ENCODE measurements around the gene KIDINS220.

The KIDINS220 gene

GRCh38 chr2:8680822-8681760 is 156.3 kb downstream of the KIDINS220 start:
- H3K36me3 ChIP-seq, result peaks cover 11% of the 10 kb centered on the region
- peak overlapping the region; percentile 81 for H3K4me3 ChIP-seq (ENCODE audit: low read depth, low read length)
- H3K27me3 ChIP-seq (ENCODE audit: insufficient read depth, low read depth, severe bottlenecking), result no peaks in the 10 kb centered on the region
- H3K9me3 ChIP-seq (ENCODE audit: severe bottlenecking), result peaks cover 6% of the 10 kb centered on the region
- DNase-seq, result peak; percentile 81
- H3K27ac ChIP-seq, result peak overlapping the region; percentile 100
- no peak for TF ChIP-seq CTCF (IDR thresholded peaks at IDR 0.05; ENCODE audit: low read depth, low read length)

GRCh38 chr2:8679827-8680731 is 157.3 kb downstream of the KIDINS220 start:
- H3K27ac ChIP-seq, result peak overlapping the region; percentile 100
- H3K27me3 ChIP-seq (ENCODE audit: insufficient read depth, low read depth, severe bottlenecking), result no peaks in the 10 kb centered on the region

GRCh38 chr2:8679567-8679826 is 157.9 kb downstream of the KIDINS220 start:
- H3K27me3 ChIP-seq (ENCODE audit: insufficient read depth, low read depth, severe bottlenecking), result no peaks in the 10 kb centered on the region

More at GRCh38 chr2:8679827-8680731, 157.3 kb downstream of the KIDINS220 start:
- H3K4me3 ChIP-seq (ENCODE audit: low read depth, low read length), result peak overlapping the region; percentile 81
- TF ChIP-seq CTCF (IDR thresholded peaks at IDR 0.05; ENCODE audit: low read depth, low read length), result no peak
- peaks cover 15% of the 10 kb centered on the region for H3K9me3 ChIP-seq (ENCODE audit: severe bottlenecking)
- DNase-seq, result peak; percentile 67
- H3K36me3 ChIP-seq, result peaks cover 11% of the 10 kb centered on the region

More at GRCh38 chr2:8679567-8679826, 157.9 kb downstream of the KIDINS220 start:
- no peak for DNase-seq
- Histone ChIP-seq H3K27ac (peak overlapping the region; percentile 100), H3K36me3 (peaks cover 11% of the 10 kb centered on the region), H3K4me3 (ENCODE audit: low read depth, low read length) (peak overlapping the region; percentile 81), H3K9me3 (ENCODE audit: severe bottlenecking) (peaks cover 19% of the 10 kb centered on the region)
- TF ChIP-seq CTCF (IDR thresholded peaks at IDR 0.05; ENCODE audit: low read depth, low read length), result no peak
